NCI-H128 (cell line): ENCODE measurements around the gene KIF17.
"Not testable (repeated sequence)": the region's sequence is repeated elsewhere in the genome, so short reads cannot be mapped to it uniquely, and the experiment has no call there.

Experiments
- DNase-seq: peaks from one replicate; lab custom pipeline; 2025; ENCODE audit not compliant: unreplicated experiment; lab: John Stamatoyannopoulos, UW

Gene KIF17

GRCh38 chr1:20727746-20728316 is 10.0 kb upstream of the KIF17 start:
- DNase-seq = no peak

DNA sequence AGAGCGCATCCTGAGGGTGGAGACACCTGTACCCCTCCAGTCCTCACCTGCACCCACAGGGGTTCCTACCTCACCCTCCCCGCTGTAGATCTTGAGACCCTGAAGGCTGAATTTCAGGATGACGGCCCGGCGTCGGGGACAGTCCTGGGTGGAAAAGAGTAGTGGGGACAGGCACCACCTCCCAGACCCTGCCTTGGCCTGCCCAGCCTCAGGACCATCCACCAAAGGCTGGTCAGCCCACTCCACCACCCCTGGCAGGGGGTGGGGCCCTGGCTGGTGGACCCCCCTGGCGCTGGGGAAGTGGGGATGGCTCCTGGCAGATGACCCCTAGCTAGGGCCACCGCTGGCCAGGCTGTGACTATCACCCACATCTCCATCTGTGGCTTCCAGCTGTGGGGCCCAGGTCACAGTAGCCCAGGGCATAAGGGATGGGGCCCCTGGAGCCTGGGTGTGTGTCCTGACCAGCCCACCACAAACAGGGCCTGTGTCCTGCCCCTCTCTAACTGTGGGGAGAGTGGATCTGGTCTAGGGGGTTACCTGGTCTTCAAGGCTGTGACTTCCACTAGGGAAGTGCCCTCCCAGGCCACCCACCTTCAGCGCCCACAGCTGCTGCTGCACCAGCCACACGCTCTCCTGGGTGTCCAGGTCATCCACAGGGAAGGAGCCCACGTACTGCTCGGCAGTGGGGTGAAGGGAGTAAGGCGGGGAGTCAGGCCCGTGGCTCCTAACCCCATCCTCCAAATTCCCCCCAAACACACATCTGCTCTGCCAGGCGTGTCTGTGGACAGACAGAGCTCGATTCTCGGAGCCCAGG is 9.3 kb upstream of the KIF17 start:
- DNase-seq = no peak

GRCh38 chr1:20726118-20726911 is 8.5 kb upstream of the KIF17 start:
- no peak for DNase-seq

DNA sequence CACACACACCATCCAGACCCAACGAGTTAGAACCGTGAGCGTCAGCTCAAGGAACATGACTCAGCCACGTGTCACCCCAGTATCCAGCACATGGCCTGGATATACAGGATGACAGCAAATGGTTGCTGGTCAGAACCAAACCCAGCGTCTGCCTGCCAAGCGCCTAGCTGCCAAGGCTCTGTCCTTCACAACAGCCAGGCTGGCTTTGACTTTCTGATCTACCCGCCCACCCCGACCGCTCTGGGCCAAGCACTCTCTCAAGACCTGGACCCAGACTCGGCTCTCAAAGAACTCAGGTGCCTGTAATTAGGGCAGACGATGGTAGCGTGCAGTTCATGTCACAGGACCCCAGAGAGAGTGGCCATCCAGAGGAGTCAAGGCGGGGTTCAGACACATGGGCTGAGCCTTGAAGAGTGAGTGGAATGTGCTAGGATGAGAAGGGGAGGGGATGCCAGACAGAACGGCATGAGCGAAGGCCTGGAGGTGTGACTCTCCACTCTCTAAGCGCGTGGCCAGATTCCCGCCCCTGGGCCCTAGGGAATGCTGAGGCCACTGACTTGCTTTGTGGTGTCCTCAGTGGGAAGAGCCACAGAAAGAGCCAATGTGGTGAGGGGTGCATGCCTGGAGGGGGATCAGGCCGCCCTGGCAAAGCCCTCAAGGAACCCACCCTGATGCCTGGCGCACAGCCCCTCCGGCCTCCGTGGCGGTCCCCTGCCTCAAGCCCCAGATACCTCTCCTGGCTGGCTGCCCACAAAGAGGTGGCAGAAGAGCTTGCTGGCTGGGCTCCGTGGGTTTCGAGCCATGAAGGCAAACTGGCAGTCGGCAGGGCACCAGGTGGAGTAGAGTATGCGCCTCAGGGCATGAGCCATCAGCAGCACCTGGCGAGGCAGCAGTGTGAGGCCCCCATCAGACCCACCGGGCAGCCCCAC is 7.6 kb upstream of the KIF17 start:
- DNase-seq = peak; percentile 35

- no peak for DNase-seq
These were observed 6.8 kb upstream of the KIF17 start for GRCh38 chr1:20724364-20725188.

- no peak for DNase-seq
These were observed 5.9 kb upstream of the KIF17 start for GRCh38 chr1:20723537-20724363.

- no peak for DNase-seq
These were observed 5.3 kb upstream of the KIF17 start for GRCh38 chr1:20723159-20723536.

- DNase-seq = no peak
These were observed 3.6 kb upstream of the KIF17 start for GRCh38 chr1:20721117-20722061.

- DNase-seq = no peak
These were observed 2.9 kb upstream of the KIF17 start for GRCh38 chr1:20720631-20721091.

GRCh38 chr1:20719871-20720620 is 2.2 kb upstream of the KIF17 start:
- DNase-seq = no peak

- DNase-seq = no peak
These were observed 1.5 kb upstream of the KIF17 start for GRCh38 chr1:20719261-20719660.

- not testable (repeated sequence) for DNase-seq
These were observed 606 bp upstream of the KIF17 start for GRCh38 chr1:20718343-20718882.

DNA sequence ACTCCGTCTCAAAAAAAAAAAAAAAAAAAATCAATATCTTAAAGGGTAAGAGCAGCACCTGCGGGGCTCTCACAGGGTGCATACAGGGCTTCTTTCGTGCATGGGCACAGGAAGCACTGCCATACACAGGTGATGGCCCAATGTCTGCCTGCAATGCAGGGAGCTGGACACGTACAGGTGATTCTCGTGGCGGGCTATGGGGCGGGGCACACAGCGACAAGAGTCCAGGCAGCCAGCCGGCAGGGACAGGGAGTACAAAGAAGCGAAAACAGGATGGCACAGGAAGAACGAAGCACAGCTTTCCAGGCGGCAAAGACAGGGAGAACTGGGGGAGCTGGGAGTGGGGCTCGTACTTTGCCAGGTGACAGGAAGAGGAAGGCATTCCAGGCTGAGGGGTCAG is 1.6 kb downstream of the KIF17 start:
- DNase-seq = no peak

DNA sequence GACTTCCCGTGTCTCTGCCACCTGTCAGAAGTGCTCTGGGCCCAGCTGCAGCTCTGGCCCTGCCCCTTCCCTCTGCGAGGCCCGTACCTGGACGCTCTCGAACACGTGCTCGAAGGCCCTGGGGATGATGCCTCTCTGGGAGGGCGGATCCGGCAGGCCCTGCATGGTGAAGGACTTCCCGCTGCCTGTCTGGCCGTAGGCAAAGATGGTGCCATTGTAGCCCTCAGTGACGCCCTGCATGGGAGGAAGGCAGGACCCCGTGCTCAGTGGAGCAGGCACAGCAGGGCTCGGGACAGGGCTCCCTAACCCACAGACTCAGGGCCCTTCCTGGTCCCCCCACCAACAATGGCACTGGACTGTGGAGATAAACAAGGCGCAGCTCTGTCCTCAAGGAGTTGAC is 2.4 kb downstream of the KIF17 start:
- no peak for DNase-seq

DNA sequence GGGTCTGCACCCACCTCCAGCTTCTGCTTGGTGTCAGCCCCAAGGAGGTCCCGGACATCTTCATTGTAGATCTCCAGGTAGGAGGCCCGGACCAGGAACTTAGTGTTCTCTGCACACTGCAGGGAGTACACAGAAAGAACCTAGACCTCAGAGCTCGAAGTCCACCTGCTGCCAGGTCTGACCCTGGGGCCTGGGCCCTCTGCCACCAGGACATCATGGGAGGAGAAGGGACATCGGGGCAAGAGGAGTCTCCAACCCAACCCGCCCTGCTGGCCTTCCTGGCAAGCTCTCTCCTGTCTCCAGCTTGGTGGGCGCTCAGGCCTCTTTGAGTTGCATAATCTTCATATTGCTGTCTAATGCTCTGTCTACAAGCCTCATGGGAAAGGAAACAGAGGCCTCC is 4.4 kb downstream of the KIF17 start:
- DNase-seq = no peak

GRCh38 chr1:20712215-20712577 is 5.6 kb downstream of the KIF17 start:
- no peak for DNase-seq
